GM19025 (cell line): ENCODE results near the gene FTL.

ENCODE experiments used
- ATAC-seq: cut with Tn5 transposase; IDR thresholded peaks from one replicate; pipeline ENCODE4 v1.9.1; 2021; ENCODE audit warnings: mild to moderate bottlenecking, low read depth, moderate library complexity; ENCODE audit not compliant: unreplicated experiment

FTL gene

GRCh38 chr19:48989701-48990291, 24.7 kb downstream of the FTL start:
- no peak for ATAC-seq

DNA sequence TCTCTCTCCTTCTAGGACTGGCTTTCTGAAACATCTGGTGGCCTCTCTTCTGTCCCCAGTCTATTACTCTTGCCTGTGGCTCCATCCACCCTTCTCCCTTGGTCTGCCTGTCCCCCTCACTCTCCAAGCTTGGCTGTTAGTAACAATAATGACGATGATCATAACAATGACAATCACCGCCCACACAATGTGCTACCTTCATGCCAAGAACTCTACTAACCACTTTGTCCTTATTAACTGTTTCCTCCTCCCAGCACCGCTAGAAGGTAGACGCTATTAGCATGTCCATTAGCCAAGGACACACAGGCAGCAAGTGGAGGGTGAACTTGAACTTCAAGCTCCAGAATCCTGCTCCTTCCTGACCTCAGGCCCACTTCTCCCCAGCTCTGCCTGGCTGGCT, 25.3 kb downstream of the FTL start:
- ATAC-seq, result no peak

- ATAC-seq, result no peak
Observed at GRCh38 chr19:48991011-48991609, 26.0 kb downstream of the FTL start.

DNA sequence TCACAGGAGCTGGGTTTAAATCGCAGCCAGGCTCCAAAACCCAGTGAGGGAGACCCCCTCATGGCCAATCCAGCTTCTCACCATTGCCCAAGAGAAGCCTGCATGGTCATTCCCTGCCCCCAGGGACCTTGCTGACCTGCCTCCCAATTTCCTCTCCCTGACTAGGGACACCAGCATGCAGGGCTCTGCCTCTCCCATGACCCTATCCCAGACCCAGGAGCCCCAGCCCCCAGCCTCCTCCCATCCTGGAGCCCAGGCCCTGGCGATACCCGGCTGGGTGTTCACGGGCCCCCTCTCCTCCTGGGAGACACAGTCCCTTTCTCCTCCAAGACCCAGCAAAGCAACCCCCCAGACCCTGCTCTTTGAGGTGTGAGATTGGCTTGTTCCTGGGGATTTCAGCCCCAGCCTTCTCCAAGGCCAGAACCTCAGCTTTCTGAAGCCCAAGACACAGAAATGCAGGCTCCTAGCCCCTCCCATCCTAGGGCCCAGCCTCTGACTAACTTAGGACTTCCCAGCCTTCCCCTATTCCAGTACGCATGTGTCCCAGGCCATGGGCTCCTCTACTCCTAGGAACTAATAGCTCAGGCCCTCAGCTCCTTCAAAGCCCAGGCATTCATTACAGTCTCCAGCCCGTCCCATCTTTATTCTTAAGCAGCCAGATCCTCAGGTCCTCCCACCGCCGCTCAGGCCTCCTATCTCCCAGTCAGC, 26.9 kb downstream of the FTL start:
- ATAC-seq, result no peak

GRCh38 chr19:48992581-48993174, 27.6 kb downstream of the FTL start:
- no peak for ATAC-seq

GRCh38 chr19:48993175-48994034, 28.3 kb downstream of the FTL start, which contains the start of the genes GYS1 and RUVBL2:
GYS1 (minus strand) TSS chr19:48993309; CDS start chr19:48993112, 197 bp downstream.
RUVBL2 (plus strand) TSS chr19:48993887; CDS start chr19:48993912, 25 bp downstream.
- ATAC-seq, result peak; percentile 84

- ATAC-seq, result no peak
Observed at GRCh38 chr19:48994035-48994386, 28.9 kb downstream of the FTL start.

DNA sequence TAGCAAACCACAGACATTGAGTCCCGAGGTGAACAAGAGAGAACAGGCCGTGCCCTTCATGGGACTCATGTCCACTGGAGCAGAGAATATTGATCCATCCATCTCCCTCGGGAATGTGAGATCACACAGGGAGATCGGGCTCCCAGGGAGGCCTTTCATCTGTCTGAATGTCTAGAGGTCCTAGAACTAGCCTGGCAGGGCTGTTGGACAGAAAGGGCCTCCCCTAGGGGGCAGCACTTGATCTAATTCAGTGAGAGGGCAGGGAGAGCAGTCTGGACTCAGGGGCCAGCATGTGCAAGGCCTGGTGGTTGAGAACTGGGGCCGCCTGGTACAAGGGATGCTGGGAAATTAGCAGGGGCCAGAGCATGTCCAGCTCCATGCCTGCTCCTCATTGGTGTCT, 32.9 kb downstream of the FTL start:
- ATAC-seq, result no peak

GRCh38 chr19:48999481-49000325, 34.6 kb downstream of the FTL start:
- no peak for ATAC-seq

GRCh38 chr19:49004133-49004532, 39.0 kb downstream of the FTL start:
- ATAC-seq, result no peak

GRCh38 chr19:49004964-49005614, 40.0 kb downstream of the FTL start:
- ATAC-seq, result no peak

DNA sequence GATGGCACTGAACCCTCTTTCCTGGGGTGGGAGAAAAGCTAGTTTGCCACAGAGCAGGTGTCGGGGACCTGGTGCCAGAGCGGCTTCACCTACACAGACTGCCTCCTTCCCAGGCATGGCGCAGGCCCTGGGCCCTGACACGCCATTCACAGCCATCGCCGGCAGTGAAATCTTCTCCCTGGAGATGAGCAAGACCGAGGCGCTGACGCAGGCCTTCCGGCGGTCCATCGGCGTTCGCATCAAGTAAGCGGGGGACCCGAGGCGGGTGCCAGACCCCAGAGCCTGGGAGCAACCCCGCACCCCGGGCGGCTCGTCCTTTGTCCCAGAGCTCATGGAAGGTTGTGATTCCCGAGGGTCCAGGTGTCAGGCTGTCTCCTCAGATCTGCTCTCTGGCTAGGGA, 41.8 kb downstream of the FTL start:
- no peak for ATAC-seq

- no peak for ATAC-seq
Observed at GRCh38 chr19:49009828-49010227, 44.7 kb downstream of the FTL start.

DNA sequence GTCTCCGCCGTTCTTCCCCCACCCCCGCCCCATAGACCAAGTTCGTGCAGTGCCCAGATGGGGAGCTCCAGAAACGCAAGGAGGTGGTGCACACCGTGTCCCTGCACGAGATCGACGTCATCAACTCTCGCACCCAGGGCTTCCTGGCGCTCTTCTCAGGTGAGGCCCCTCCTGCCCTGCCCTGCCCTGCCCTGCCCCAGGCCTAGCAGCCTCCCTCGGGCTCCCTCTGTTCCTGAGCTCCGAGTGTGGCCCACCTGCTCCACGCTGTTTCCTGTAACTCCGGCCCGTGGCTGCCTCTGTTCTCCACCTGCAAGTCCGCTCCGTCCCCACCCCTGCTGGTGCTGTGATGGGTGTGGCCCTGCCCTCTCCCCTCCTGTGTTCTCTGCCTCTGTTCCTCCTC, 45.3 kb downstream of the FTL start:
- no peak for ATAC-seq

DNA sequence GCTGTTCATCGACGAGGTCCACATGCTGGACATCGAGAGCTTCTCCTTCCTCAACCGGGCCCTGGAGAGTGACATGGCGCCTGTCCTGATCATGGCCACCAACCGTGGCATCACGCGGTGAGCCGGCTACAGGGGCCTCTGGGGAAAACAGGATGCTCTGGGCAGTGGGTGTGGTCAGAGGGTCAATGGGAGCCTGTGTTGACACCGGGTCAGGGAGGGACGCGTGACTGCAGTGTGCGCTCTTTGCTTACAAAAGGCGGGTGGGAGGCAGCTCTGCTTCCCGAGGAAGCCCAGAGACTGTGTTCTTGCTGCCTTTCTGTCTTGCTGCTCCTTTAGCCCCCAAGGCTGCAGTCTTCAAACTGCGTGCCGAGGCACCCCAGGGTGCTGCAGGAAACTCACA, 46.1 kb downstream of the FTL start:
- ATAC-seq, result no peak

GRCh38 chr19:49014123-49014869, 49.2 kb downstream of the FTL start:
- ATAC-seq, result no peak

DNA sequence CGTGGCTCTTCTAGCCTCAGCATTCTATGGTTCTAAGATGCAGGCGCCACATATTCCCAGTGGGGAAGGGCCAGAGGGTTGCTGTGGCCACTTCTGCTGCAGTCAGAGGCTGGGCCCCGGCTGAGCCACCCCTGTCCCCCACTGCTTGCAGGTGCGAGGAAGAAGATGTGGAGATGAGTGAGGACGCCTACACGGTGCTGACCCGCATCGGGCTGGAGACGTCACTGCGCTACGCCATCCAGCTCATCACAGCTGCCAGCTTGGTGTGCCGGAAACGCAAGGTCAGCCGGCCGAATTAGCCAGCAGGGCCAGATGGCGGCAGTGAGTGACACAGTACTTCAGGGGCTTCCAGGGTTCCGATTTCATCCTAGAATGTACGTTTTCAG, 49.8 kb downstream of the FTL start:
- no peak for ATAC-seq

GRCh38 chr19:49016067-49016839, 51.1 kb downstream of the FTL start:
- ATAC-seq, result no peak
